GM18526 (cell line): ENCODE data around the gene DRC1.

Source experiments
- POLR2A ChIP-seq: IDR thresholded peaks from 3 replicates; pipeline ENCODE4 v1.6.1; 2011; ENCODE audit not compliant: insufficient read length; ENCODE audit errors: extremely low read depth

The DRC1 gene

GRCh38 chr2:26485099-26485498 is 83.4 kb downstream of the DRC1 start:
- TF ChIP-seq POLR2A, result no peak

GRCh38 chr2:26485725-26486418 is 84.2 kb downstream of the DRC1 start:
- no peak for TF ChIP-seq POLR2A

GRCh38 chr2:26486789-26487188 is 85.1 kb downstream of the DRC1 start:
- TF ChIP-seq POLR2A, result no peak

GRCh38 chr2:26487192-26487591 is 85.5 kb downstream of the DRC1 start:
- no peak for TF ChIP-seq POLR2A

- TF ChIP-seq POLR2A, result no peak
These were observed 86.9 kb downstream of the DRC1 start for GRCh38 chr2:26488463-26489212.

GRCh38 chr2:26489213-26489850 is 87.6 kb downstream of the DRC1 start:
- no peak for TF ChIP-seq POLR2A

GRCh38 chr2:26491563-26492167 is 89.9 kb downstream of the DRC1 start:
- no peak for TF ChIP-seq POLR2A

GRCh38 chr2:26492749-26493515 is 91.2 kb downstream of the DRC1 start:
- TF ChIP-seq POLR2A, result no peak

GRCh38 chr2:26493566-26493965 is 91.8 kb downstream of the DRC1 start:
- TF ChIP-seq POLR2A, result no peak

GRCh38 chr2:26494199-26494598 is 92.5 kb downstream of the DRC1 start:
- TF ChIP-seq POLR2A, result no peak

GRCh38 chr2:26494891-26495290 is 93.2 kb downstream of the DRC1 start:
- TF ChIP-seq POLR2A, result no peak

- TF ChIP-seq POLR2A, result no peak
These were observed 94.1 kb downstream of the DRC1 start for GRCh38 chr2:26495705-26496297.

GRCh38 chr2:26500406-26500805 is 98.7 kb downstream of the DRC1 start:
- no peak for TF ChIP-seq POLR2A

- no peak for TF ChIP-seq POLR2A
These were observed 101.6 kb downstream of the DRC1 start for GRCh38 chr2:26503231-26503880.
